Activated CD8-positive, alpha-beta memory T cell treated with anti-CD3 and anti-CD28 coated beads for 4 hours (primary cell): Measurements from ENCODE around the gene GNA12.
"Not testable (repeated sequence)": the region's sequence is repeated elsewhere in the genome, so short reads cannot be mapped to it uniquely, and the experiment has no call there.

ENCODE experiments used
- DNase-seq, 2 donors: peaks; one replicate each; pipeline ENCODE4 v3.0.0-alpha.2; 2020; ENCODE audit warnings: low read depth in 2 of 2

GNA12 gene

DNA sequence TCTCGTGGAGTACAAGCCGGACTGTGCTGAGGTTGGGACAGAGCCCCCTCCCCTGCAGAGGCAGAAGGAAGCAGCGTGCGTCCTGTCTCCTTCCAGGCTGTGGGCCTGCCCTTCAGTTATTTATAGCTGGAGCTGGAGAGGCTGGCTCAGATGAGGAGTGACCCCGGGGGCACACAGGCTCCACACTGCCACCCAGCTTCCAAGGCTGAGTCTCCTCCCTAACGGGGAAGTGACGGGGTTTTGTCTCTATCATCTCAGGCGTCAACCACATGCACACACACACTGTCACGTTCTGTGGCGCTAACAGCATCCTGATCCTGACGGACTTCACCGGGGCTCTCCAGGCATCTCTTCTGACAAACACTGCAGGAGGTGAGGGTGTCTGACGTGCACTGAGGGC, 130.7 kb downstream of the GNA12 start:
- no peak for DNase-seq

DNA sequence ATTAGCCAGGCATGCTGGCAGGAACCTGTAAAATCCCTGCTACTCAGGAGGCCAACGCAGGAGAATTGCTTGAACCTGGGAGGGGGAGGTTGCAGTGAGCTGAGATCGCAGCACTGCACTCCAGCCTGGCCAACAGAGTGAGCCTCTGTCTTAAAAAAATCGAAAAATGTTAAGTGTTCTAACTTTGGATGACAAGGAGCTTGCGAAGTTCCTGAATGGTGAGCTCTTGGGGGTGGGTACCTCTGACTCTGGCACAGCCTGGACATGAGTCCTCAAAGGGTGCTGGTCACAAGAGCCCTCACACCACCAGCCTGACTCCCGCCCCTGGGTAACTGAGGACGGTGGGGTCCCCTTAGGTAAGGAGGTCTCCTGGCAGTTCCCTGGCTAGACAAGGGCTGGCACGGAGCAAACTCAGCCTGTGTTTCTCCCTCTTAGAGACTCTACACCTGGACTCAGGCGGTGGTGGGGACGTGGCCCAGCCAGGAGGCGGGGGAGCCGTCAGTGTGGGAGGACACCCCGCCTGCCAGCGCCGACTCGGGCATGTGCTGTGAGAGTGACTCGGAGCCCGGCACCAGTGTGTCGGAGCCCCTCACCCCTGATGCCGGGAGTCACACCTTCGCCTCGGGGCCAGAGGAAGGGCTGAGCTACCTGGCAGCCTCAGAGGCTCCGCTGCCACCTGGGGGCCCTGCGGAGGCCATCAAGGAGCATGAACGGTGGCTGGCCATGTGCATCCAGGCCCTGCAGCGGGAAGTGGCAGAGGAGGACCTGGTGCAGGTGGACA, 132.0 kb downstream of the GNA12 start:
- DNase-seq, result no peak

DNA sequence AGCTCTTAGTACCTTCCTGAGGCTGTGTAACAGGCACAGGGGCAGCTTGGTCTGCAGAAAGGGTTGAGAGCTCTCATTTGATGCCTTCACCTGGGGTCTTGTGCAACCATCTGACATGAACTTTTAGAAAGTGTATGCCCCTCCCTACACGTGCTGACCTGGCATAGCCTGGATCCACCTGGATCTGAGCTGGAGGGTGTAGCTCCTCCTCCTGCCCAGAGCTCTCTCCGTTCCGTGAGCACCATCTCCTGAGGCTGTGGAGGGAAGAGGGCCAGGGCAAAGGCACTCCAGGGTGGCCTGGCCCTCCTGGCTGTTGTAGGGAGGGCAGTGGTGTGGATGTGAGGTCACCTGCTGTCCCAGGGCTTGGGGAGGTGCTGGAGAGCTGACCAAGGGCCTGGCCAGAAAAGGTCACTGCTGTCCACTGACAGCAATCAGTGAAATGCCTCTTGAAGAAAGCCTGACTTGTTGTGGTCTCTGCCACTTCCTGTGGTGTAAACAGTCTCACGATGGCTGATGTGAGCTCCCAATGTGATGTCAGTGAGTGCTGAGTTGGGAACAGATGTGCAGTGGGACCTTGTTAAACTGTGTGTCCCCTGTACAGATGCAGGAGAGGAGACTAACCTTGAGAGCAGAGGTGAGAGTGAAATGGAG, 133.1 kb downstream of the GNA12 start:
- DNase-seq, result no peak

DNA sequence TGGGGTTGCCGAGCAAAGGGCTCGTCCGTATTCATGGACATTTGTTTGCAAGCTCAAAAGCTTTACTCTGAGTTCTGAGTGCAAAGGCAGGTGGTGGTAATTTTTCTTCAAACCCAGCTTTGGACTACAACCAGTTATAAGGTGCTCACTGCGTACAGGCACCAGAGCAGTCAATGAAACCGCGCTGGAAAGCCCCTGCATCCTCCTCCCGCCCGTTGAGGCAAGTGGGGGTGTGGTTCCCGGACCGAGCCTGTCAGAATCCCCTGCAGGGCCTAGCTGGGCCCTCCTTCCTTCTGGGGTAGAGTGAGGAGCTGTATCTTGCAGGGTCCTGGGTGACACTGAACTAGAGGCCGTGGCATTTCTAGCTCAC, 133.8 kb downstream of the GNA12 start:
- DNase-seq, result peak in 1 of 2 donors; percentile 51

DNA sequence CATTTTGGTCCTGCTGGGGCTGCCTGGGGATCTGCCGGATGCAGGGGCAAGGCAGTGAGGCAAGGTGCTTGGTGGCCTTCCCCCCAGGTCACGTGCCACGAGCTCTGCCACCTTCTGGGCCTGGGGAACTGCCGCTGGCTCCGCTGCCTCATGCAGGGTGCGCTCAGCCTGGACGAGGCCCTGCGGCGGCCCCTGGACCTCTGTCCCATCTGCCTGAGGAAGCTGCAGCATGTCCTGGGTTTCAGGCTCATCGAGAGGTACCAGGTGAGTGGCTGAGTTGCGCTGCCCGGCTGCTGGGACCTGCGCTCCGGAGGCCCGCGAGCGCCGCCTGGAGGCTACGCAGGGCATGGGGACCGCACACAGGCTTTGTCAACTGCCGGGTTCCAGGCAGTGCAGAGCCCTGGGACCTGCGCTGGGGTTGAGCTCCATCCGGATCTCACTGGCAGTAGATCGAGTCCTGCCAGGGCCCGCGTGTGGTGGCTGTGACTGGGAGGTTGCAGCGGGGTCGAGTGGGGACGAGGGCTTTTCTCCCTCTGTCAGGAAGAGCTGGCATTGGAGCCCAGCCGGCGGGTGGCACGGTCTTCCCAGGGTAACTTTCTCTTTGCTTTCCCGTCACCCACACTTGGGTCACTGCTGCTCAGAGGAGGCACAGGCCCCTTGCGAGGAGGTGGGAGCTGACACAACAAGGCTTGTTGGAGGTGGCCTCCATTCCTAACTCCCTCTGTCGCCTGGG, 134.4 kb downstream of the GNA12 start:
- DNase-seq, result peak; percentile 53 to 54

DNA sequence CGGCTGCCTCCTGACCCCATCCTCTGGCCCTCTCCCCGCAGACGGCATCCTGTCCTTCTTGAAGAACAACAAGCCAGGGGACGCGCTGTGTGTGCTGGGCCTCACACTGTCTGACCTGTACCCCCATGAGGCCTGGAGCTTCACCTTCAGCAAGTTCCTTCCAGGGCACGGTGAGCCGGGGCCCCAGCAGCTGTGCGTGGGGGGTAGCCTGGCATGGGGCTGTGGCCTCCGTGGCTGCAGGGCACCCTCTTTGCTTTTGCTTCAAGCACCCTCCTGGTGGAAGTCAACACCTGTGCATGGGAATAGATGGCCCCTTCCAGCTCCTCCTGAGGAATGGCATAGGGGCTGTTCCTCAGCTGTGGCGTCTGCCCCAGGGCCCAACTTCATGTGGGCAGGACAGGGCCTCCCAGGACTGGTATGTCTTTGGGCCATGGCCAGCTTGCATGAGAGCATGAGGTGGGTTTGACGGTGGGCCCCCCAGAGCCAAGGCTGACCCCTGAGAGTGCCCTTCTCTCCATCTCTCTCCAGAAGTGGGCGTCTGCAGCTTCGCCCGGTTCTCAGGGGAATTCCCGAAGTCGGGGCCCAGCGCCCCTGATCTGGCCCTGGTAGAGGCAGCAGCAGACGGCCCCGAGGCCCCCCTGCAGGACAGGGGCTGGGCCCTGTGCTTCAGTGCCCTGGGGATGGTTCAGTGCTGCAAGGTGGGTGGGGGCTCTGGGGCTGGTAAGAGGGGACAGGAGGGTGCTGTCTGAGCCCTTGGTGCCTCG, 135.4 kb downstream of the GNA12 start:
- DNase-seq, result no peak

DNA sequence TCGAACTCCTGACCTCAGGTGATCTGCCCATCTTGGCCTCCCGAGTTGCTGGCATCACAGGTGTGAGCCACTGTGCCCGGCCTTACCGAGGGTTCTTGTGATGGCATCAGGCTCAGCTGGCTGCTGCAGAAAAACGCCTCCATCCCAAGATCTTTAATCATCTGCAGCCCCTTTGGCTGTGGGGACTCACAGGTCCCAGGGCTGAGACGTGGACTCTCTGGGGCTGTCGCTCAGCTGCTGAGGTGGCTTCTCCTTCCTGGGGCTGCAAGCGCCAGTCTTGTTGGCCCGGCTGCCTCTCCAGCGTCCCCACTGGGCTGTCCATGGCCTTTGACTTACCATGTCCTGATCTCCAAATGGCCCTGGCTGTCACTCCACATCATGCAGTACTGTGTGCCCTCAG, 136.1 kb downstream of the GNA12 start:
- DNase-seq, result no peak

DNA sequence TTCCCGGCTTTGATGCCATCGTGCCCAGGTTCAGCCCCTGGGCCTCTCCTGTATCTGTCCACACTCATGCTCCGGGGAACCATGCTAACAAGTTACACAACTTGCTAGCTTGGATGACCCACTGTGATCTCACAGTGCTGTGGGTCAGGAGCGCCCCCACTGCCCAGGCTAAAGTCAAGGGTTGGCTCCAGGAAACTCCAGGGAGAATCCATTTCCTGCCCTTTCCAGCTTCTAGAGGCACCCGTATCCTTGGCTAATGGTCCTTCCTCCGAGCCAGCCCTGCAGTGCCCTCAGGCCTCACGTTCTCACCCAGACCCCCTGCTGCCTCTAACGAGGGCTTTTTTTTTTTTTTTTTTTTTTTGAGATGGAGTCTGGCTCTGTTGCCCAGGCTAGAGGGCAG, 136.6 kb downstream of the GNA12 start:
- no peak for DNase-seq

DNA sequence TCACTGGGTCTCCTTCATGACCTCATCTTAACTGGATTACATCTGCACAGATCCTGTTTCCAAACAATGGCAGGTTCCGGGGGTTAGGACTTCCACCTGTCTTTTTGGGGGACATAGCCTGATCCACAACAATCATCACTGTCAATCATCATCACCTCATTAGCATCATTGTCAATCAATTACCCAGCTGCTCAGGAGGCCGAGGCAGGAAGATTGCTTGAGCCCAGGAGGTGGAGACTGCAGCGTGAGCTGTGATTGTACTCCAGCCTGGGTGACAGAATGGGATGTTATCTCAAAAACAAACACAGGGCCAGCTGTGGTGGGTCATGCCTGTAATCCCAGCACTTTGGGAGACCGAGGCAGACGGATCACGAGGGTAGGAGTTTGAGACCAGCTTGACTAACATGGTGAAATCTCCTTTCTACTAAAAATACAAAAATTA, 137.4 kb downstream of the GNA12 start:
- DNase-seq, result no peak

DNA sequence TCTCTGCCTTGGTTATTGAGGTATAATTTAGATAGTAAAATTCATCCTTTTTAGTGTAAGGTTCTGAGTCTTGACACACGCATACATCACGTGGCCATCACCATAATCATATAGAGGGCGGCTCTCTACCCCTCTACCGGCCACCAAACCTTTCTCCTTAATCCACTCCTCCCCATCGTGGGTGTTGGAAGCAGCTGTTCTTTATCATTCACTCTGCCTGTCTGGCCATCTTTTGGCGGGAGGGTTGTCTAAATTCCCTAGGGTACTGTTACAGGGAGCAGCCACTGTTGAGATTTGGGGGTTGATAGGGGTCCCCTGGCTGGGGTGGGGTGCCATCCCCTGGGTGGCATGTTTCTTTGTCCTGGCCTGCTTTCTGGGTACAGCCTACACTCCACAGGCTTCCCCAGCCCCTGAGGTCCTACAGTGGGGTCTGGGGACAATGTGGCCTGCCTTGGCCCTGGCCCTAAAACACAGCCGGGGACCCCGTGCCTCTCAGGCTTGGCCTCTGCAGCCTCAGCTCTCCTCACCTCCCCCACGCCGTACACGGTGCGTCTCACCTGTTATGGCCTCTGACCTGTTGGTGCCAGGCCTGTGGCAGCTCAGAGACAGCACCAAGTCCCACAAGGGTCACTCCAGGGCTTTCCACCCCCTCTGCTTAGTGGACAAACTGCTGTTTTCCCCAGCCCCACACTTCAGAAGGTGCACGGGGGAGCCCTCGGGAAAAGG, 138.6 kb downstream of the GNA12 start:
- no peak for DNase-seq

DNA sequence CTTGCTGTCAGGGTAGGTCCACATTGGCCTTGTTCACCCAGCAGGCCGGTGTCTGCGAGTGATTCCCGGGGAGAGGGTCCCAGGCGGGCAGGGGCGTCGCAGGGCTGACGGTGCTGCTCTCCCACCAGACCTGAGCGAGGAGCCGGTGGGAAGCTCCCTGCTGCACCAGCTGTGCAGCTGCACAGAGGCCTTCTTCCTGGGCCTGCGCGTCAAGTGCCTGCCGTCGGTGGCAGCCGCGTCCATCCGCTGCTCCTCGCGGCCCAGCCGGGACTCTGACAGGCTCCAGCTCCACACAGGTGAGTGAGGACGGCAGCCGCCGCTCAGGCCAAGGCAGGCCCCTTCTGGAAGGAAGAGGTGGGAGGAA, 141.5 kb downstream of the GNA12 start:
- no peak for DNase-seq

DNA sequence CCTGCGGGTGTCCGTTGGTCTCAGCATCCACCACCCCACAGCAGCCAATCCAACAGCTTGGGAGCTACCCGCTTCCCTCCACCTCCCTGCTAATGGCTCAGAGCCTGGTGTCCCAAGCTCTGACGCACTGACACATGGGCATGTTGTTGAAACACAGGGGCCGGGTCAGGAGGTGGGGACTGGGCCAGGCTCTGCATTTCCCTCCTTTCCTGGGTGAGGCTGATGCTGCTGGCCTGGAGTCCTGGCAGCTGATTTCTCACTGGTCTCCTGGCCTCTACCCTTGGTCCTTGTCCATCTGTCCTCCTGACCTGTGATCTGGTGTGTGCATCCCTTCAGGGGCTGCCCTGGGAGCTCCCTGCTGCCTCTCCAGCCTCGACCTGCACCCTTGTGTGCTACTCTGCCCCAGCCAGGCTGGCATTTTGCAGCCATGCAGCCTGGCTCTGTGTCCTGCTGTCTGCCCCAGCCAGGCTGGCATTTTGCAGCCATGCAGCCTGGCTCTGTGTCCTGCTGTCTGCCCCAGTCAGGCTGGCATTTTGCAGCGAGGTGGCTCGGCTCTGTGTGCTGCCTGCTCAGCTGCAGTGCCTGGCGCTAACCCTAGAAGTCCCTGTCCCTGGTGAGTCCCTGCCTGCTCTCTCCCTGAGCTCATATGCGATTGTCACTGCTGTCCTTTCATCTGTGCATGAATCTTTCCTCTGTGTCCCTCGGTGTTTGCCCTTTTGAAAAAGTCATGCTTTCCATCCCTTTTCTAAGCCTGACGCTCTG, 142.1 kb downstream of the GNA12 start:
- no peak for DNase-seq

DNA sequence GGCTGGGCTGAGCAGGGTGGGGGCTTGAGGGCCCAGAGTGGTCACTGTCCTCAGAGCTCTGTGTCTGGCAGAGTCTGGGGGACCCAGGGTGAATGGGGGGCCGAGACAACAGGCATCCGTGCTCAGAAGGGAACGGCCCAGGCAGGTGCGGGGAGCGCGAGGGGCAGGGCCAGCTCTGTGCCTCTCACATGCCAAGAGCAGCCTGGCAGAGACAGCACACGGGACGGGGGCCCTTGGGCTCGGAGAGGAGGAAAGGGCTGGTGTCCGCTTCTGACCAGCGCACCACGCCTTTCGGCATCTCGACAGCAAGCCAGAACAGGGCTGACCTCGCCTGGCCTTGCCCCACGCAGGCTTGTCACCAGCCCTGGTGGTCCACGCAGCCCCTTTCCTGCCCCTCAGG, 142.7 kb downstream of the GNA12 start:
- no peak for DNase-seq

DNA sequence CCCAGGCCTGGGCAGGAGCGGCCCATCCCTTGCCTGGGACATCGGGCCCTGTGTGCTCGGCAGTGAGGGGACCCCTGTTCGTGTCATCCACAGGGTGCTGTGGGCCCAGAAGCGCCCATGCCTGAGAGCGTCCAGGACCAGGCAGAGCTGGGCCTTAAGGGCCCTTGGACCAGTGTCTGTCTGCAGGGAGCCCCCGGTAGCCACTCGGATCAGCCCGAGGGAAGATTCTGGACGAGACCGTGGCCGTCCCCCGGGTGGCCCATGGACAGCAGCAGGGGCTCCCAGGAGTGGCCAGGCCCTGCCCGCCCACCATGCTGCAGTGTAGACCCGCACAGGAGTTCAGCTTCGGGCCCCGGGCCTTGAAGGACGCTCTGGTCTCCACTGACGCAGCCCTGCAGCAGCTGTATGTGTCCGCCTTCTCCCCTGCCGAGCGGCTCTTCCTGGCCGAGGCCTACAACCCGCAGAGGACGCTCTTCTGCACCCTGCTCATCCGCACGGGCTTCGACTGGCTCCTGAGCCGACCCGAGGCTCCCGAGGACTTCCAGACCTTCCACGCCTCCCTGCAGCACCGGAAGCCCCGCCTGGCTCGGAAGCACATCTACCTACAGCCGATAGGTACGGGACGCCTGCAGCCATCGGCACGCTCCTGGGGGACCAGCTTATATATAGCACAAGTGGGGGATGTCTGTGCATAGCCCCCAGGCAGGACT, 143.8 kb downstream of the GNA12 start:
- DNase-seq, result no peak

DNA sequence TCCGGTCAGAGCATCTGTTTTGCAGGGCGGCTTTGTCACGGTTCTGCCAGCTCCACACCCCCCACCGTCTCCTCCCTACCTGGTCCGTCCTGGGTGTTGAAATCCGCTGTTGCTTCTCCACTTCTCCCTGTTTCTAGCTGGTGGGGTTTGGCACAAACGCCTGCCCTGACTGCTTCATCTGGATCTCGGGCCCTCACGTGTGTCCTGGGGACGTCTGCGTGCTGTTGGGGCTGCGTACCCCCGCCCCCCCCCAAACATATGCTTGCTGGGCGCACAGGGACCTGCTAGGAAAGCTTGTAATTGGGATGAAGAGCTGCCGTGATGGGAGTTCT, 144.9 kb downstream of the GNA12 start:
- DNase-seq, result no peak

DNA sequence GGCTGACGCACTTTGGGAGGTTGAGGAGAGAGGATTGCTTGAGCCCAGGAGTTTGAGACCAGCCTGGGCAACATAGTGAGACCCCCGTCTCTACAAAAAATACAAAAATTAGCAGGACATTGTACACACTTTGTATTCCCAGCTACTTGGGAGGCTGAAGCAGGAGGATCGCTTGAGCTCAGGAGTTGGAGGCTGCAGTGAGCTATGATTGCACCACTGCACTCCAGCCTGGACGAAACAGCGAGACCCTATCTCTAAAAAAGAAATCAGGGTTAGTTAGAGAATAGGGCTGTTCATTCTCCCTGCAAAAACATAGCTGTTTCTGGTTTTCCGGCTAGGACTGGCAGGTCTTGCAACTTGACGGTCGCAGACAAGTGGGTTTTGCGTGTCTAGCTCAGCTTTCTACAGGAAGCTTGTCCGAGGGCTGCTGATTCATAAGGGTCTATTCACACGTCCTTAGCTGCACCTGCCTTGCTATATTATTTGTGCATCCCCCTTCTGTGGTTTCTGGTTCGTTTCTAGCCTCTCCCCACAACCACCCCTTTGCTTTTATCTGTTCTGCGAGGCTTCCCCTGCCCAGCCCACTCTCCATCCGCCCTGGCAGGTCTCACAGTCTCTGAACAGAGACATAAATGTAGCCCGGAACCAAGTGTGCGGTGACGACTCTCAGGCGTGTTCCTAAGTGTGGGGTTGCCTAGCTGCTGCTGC, 145.4 kb downstream of the GNA12 start:
- peak; percentile 28 to 43 for DNase-seq

DNA sequence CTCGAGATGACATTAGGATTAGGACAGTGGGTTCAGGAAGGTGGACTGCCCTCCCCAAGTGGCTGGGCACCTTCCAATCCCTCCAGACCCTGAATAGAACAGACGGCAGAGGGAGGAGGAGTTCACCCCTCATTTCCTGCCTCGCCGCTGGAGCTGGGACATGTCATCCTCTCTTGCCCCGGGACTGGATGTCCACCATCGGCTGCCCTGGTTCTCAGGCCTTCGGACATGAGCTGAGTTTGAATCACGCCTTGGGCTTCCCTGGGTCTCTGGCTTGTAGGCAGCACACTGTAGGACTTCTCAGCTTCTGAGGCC, 150.0 kb downstream of the GNA12 start:
- not testable (repeated sequence) for DNase-seq

DNA sequence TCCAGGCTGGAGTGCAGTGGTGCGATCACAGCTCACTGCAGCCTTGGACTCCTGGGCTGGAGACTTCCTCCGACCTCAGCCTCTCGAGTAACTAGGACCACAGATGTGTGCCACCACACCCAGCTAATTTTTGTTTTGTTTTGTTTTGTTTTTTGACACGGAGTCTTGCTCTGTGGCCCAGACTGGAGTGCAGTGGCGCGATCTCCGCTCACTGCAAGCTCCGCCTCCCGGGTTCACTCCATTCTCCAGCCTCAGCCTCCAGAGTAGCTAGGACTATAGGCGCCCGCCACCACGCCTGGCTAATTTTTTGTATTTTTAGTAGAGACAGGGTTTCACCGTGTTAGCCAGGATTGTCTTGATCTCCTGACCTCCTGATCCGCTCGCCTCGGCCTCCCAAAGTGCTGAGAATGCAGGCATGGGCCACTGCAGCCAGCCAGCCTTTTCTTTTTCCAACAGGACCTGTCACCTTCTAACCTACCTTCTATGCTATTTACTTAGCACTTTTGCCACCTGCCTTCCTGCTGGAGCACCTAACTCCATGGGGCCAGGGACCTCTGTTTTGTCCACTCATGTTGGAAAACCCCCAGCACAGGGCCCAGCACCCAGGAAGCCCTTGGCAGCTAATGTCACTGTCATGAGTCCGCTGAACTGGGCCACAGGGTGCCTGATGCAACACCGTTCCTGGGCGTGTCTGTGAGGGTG, 150.5 kb downstream of the GNA12 start:
- not testable (repeated sequence) for DNase-seq

DNA sequence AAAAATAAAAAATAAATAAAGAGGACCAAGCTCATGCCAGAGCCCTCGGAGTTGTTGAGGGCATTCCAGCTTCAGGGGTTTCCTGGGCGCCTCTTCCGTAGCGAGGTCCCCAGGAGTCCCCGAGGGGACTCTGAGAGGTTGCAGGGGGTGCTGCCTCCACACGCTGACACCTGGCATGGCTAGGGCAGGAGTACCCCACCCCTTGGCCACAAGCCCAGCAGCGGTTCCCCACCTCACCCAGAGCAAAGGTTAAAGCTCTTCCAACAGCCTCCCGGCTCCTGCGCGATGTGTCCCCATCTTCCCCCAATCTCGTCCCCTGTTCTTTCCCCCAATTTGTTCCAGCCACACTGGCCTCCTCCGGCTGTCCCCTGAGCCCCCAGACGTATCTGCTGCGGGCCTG, 151.6 kb downstream of the GNA12 start:
- no peak for DNase-seq
